ENCODE results near the gene ATP6V1G1. TPM values are rescaled to one million over a fixed set of nuclear protein-coding genes. Genes with fewer than 3 reads are reported as not detected.

The ATP6V1G1 gene
- polyA plus RNA-seq, 1 donor from 2014 or later, result 802 TPM

GRCh38 chr9:114553202-114553601 lies 34.4 kb upstream of the ATP6V1G1 start:
- no peak overlapping the region for H3K4me2 ChIP-seq (ENCODE audit: low read length)
- no peaks in the 10 kb centered on the region for H3K36me3 ChIP-seq (ENCODE audit: insufficient read depth, low read length)
- no peaks in the 10 kb centered on the region for H3K27me3 ChIP-seq (ENCODE audit: insufficient read depth, low read depth, low read length)
- H3K4me3 ChIP-seq (ENCODE audit: low read length), result no peak overlapping the region
- no peaks in the 10 kb centered on the region for H3F3A ChIP-seq (ENCODE audit: insufficient read depth, low read length, poor library complexity, severe bottlenecking)
- no peak overlapping the region for H2AFZ ChIP-seq (ENCODE audit: low read depth, low read length)
- no peak overlapping the region for H3K9ac ChIP-seq (ENCODE audit: low read length)
- TF ChIP-seq CTCF (IDR thresholded peaks at IDR 0.05; ENCODE audit: poor library complexity, severe bottlenecking) (no peak), EZH2 (IDR thresholded peaks at IDR 0.05; ENCODE audit: borderline replicate concordance, insufficient read depth, low read length, poor library complexity, severe bottlenecking) (no peak)
- no peaks in the 10 kb centered on the region for H3K9me2 ChIP-seq (ENCODE audit: insufficient read depth, low read length)
- no peak overlapping the region for H3K27ac ChIP-seq (ENCODE audit: low read length)
- H3K9me3 ChIP-seq (ENCODE audit: low read length), result no peaks in the 10 kb centered on the region
- H3K79me2 ChIP-seq (replicated peaks; ENCODE audit: insufficient read depth, low read length), result no peaks in the 10 kb centered on the region
- H4K20me1 ChIP-seq (ENCODE audit: insufficient read depth), result no peaks in the 10 kb centered on the region

- H3K27me3 ChIP-seq (ENCODE audit: insufficient read depth, low read depth, low read length), result no peaks in the 10 kb centered on the region
- no peak overlapping the region for H3K4me3 ChIP-seq (ENCODE audit: low read length)
- no peak overlapping the region for H3K27ac ChIP-seq (ENCODE audit: low read length)
- H4K20me1 ChIP-seq (ENCODE audit: insufficient read depth), result no peaks in the 10 kb centered on the region
- no peak for TF ChIP-seq POLR2AphosphoS5 (IDR thresholded peaks at IDR 0.05)
- no peak overlapping the region for H2AFZ ChIP-seq (ENCODE audit: low read depth, low read length)
- no peaks in the 10 kb centered on the region for H3K9me2 ChIP-seq (ENCODE audit: insufficient read depth, low read length)
- no peak overlapping the region for H3K4me2 ChIP-seq (ENCODE audit: low read length)
- H3K79me2 ChIP-seq (replicated peaks; ENCODE audit: insufficient read depth, low read length), result no peaks in the 10 kb centered on the region
- H3K9me3 ChIP-seq (ENCODE audit: low read length), result no peaks in the 10 kb centered on the region
- no peak overlapping the region for H3K9ac ChIP-seq (ENCODE audit: low read length)
- no peaks in the 10 kb centered on the region for H3F3A ChIP-seq (ENCODE audit: insufficient read depth, low read length, poor library complexity, severe bottlenecking)
- no peaks in the 10 kb centered on the region for H3K36me3 ChIP-seq (ENCODE audit: insufficient read depth, low read length)
These were observed 31.9 kb upstream of the ATP6V1G1 start for GRCh38 chr9:114555696-114556095.

GRCh38 chr9:114558027-114558675 lies 29.4 kb upstream of the ATP6V1G1 start:
- no peaks in the 10 kb centered on the region for H3K27me3 ChIP-seq (ENCODE audit: insufficient read depth, low read depth, low read length)
- H3K36me3 ChIP-seq (ENCODE audit: insufficient read depth, low read length), result no peaks in the 10 kb centered on the region
- TF ChIP-seq POLR2AphosphoS5 (IDR thresholded peaks at IDR 0.05) (no peak), TAF1 (IDR thresholded peaks at IDR 0.05; ENCODE audit: low read depth) (no peak), SMC3 (conservative IDR thresholded peaks at IDR 0.05; ENCODE audit: poor library complexity) (no peak), CTCF (IDR thresholded peaks at IDR 0.05; ENCODE audit: poor library complexity, severe bottlenecking) (no peak), MXI1 (conservative IDR thresholded peaks at IDR 0.05; ENCODE audit: poor library complexity, severe bottlenecking) (no peak), EP300 (conservative IDR thresholded peaks at IDR 0.05; ENCODE audit: poor library complexity, severe bottlenecking) (no peak), EZH2 (IDR thresholded peaks at IDR 0.05; ENCODE audit: borderline replicate concordance, insufficient read depth, low read length, poor library complexity, severe bottlenecking) (no peak), REST (IDR thresholded peaks at IDR 0.05; ENCODE audit: borderline replicate concordance) (no peak), RAD21 (conservative IDR thresholded peaks at IDR 0.05) (no peak)
- no peaks in the 10 kb centered on the region for H3K9me3 ChIP-seq (ENCODE audit: low read length)
- H2AFZ ChIP-seq (ENCODE audit: low read depth, low read length), result no peak overlapping the region
- H3K4me3 ChIP-seq (ENCODE audit: low read length), result no peak overlapping the region
- H3F3A ChIP-seq (ENCODE audit: insufficient read depth, low read length, poor library complexity, severe bottlenecking), result no peaks in the 10 kb centered on the region
- no peaks in the 10 kb centered on the region for H3K79me2 ChIP-seq (replicated peaks; ENCODE audit: insufficient read depth, low read length)
- H3K4me2 ChIP-seq (ENCODE audit: low read length), result no peak overlapping the region
- no peak overlapping the region for H3K9ac ChIP-seq (ENCODE audit: low read length)
- no peak overlapping the region for H3K27ac ChIP-seq (ENCODE audit: low read length)
- no peaks in the 10 kb centered on the region for H4K20me1 ChIP-seq (ENCODE audit: insufficient read depth)
- no peaks in the 10 kb centered on the region for H3K9me2 ChIP-seq (ENCODE audit: insufficient read depth, low read length)

Measured in neural cell (in vitro differentiated cells).